Measurements from ENCODE around the gene LURAP1L. TPM values are rescaled to one million over a fixed set of nuclear protein-coding genes. Genes with fewer than 3 reads are reported as not detected.

LURAP1L gene, protein sequence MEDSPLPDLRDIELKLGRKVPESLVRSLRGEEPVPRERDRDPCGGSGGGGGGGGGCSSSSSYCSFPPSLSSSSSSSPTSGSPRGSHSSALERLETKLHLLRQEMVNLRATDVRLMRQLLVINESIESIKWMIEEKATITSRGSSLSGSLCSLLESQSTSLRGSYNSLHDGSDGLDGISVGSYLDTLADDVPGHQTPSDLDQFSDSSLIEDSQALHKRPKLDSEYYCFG
- total RNA-seq (2022; extraction: Qiagen RNA extraction): 14.9 to 18.6 TPM (median 18.1 TPM) in 5 replicates

DNA sequence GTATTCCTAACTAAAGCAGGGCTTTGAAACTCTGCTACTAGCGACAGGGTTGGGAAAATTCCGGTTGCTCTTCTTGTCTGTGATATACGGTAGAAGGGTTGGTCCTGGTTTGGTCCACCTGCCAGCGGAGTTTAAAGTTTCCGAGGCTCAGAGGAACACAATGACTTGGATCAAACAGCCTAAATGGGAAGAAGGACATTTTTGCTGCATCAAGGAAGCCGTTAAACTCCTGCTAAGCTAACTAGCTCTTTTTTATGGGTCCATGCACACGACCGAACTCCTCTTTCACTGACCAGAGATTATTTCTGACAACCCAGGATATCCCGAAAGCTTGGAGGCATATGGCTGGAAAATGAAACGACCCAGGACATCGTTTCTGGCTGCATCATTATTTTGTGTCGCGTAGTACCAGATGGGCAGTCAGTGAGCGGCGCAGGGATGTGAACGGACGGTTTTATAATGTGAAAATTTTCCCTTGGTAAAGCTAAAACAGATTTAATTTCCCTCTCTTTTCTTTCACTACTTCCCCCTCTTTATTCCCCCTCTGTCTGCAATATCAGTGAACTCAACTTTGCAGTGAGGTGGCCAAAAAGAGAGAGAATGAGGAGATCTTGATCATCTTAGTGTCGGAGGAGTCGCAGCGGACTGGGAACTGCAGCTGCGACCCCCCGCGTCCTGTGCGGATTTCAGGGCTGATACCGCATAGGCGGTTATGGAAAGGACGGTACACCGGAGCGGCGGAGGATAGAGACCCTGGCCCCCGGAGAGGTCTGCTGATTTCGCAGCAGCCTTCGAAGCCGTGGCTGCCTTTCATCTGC is at the start of gene LURAP1L:
TSS of gene LURAP1L (plus strand) at position 160 of the 818 bp plus-strand sequence. CDS start 696 bp downstream, outside the sequence.

Other genes with a start within 250 kb of the LURAP1L start
- gene TYRP1, start 81.6 kb upstream of the LURAP1L start, total RNA-seq (2022; extraction: Qiagen RNA extraction): 0.12 TPM in 1 of 5 replicates, not detected in the others